ENCODE data around the gene OR14C36.

OR14C36 gene

DNA sequence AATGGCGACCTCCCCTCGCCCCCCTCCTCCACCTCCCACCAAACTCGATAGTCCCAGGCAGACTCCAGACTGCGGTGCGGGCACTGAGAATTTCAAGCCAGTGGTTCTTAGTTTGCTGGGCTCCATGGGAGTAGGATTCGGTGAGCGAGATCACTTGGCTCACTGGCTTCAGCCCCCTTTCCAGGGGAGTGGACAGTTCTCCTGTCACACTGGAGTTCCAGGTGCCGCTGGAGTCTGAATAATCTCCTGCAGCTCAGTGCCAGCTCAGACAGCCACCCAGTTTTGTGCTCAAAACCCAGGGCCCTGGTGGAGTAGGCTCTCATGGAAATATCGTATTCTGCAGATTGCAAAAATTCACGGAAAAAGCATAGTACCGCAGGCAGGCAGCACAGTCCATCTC lies 31.8 kb upstream of the OR14C36 start:
- Histone ChIP-seq H3K4me1 (ENCODE audit: low read depth, poor library complexity, severe bottlenecking) (no peaks in the 10 kb centered on the region), H3K4me3 (IDR thresholded peaks at IDR 0.05; ENCODE audit: insufficient read depth, low read depth, low read length) (no peak overlapping the region), H3K79me2 (ENCODE audit: insufficient read depth, low read depth) (no peaks in the 10 kb centered on the region), H3K4me2 (no peak overlapping the region), H2AFZ (ENCODE audit: low read depth) (no peak overlapping the region), H3K27me3 (ENCODE audit: insufficient read depth, low read depth) (no peaks in the 10 kb centered on the region), H3K9ac (no peak overlapping the region), H3K36me3 (ENCODE audit: insufficient read depth) (no peaks in the 10 kb centered on the region), H4K20me1 (ENCODE audit: insufficient read depth) (no peaks in the 10 kb centered on the region), H3K27ac (no peak overlapping the region)
- TF ChIP-seq CTCF (conservative IDR thresholded peaks at IDR 0.05; ENCODE audit: low read depth, low read length): no peak

DNA sequence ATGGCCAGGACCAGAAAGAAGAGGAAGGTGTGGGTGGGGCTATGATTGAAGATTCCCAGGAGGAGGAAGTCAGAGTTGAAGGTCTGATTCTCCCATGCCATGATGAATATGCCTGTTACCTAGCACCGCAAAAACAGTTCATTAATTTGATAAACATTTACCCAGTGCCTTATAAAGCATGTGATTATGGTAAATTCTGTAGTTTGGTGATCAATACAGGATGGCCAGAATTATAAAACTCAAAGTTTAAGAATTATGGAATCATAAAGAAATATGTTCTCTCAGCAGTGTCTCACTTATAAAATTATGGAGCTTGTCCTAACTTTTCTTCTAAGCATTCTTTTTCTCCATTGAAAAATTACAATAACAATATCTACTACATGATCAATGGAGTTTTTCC lies 24.1 kb upstream of the OR14C36 start, which contains the start of gene OR2M7:
OR2M7 (minus strand) TSS at position 101 of the 400 bp plus-strand sequence; CDS start at position 101, 0 bp downstream.
- Histone ChIP-seq H3K36me3 (ENCODE audit: insufficient read depth) (no peaks in the 10 kb centered on the region), H3K4me3 (IDR thresholded peaks at IDR 0.05; ENCODE audit: insufficient read depth, low read depth, low read length) (no peak within 1 kb of the TSS), H3K4me1 (ENCODE audit: low read depth, poor library complexity, severe bottlenecking) (no peaks in the 10 kb centered on the region), H3K27me3 (ENCODE audit: insufficient read depth, low read depth) (no peaks in the 10 kb centered on the region), H4K20me1 (ENCODE audit: insufficient read depth) (no peaks in the 10 kb centered on the region), H3K27ac (no peak within 1 kb of the TSS), H3K79me2 (ENCODE audit: insufficient read depth, low read depth) (no peaks in the 10 kb centered on the region), H2AFZ (ENCODE audit: low read depth) (no peak within 1 kb of the TSS), H3K9ac (no peak within 1 kb of the TSS), H3K4me2 (no peak within 1 kb of the TSS)
- no peak for TF ChIP-seq CTCF (conservative IDR thresholded peaks at IDR 0.05; ENCODE audit: low read depth, low read length)

DNA sequence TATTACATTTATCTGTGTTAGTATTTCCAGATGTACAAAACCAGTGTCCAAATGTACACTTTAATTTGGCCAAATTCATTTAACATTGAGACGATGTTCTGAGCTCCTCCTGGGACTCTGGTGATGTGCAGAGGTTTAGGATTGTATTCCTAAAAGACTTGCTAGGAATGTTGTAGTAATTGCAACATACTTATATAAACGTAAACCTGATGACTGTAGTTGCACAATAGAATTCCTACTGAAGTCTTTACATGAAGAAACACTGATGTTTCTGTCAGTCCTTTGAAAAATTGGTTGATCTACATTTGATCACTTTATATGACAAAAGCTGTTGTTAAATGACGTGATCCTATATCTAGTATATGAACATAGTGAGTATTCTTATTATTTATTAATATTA lies 5.1 kb upstream of the OR14C36 start:
- Histone ChIP-seq H2AFZ (ENCODE audit: low read depth) (no peak overlapping the region), H3K27ac (no peak overlapping the region), H3K79me2 (ENCODE audit: insufficient read depth, low read depth) (no peaks in the 10 kb centered on the region), H3K36me3 (ENCODE audit: insufficient read depth) (no peaks in the 10 kb centered on the region), H3K4me2 (no peak overlapping the region), H4K20me1 (ENCODE audit: insufficient read depth) (no peaks in the 10 kb centered on the region), H3K4me1 (ENCODE audit: low read depth, poor library complexity, severe bottlenecking) (no peaks in the 10 kb centered on the region), H3K27me3 (ENCODE audit: insufficient read depth, low read depth) (no peaks in the 10 kb centered on the region), H3K4me3 (IDR thresholded peaks at IDR 0.05; ENCODE audit: insufficient read depth, low read depth, low read length) (no peak overlapping the region), H3K9ac (no peak overlapping the region)
- TF ChIP-seq CTCF (conservative IDR thresholded peaks at IDR 0.05; ENCODE audit: low read depth, low read length): no peak

DNA sequence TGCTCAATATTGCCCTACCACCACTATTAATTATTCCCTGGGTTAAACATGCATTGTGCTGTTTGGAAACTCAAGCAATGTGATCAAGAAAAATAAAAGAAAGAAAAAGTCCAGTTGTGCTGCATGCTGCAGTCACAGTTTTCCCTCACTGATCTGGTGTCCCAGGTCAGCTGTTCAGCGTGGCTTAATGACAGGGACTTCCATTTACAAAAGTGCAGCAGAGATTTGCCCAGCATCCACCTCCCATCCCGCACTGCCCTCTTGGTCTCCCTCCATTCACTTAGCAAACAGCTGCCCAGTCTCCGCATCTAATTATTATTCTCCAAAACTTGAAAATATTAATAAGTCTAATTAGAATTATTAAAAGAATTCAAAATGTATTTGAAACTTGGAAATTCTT lies 10.8 kb downstream of the OR14C36 start:
- no peaks in the 10 kb centered on the region for H3K36me3 ChIP-seq (ENCODE audit: insufficient read depth)
- no peak overlapping the region for H2AFZ ChIP-seq (ENCODE audit: low read depth)
- no peak overlapping the region for H3K9ac ChIP-seq
- H4K20me1 ChIP-seq (ENCODE audit: insufficient read depth): no peaks in the 10 kb centered on the region
- H3K4me1 ChIP-seq (ENCODE audit: low read depth, poor library complexity, severe bottlenecking): no peaks in the 10 kb centered on the region
- no peaks in the 10 kb centered on the region for H3K27me3 ChIP-seq (ENCODE audit: insufficient read depth, low read depth)
- no peak for TF ChIP-seq CTCF (conservative IDR thresholded peaks at IDR 0.05; ENCODE audit: low read depth, low read length)
- no peak overlapping the region for H3K4me3 ChIP-seq (IDR thresholded peaks at IDR 0.05; ENCODE audit: insufficient read depth, low read depth, low read length)
- H3K79me2 ChIP-seq (ENCODE audit: insufficient read depth, low read depth): no peaks in the 10 kb centered on the region
- H3K27ac ChIP-seq: no peak overlapping the region
- no peak overlapping the region for H3K4me2 ChIP-seq
